ENCODE data around the gene ASB13. TPM values are rescaled to one million over a fixed set of nuclear protein-coding genes. Genes with fewer than 3 reads are reported as not detected.

The ASB13 gene
- total and polyA plus RNA-seq, 8 donors, result 0.89 to 27.5 (median 15.1) TPM

DNA sequence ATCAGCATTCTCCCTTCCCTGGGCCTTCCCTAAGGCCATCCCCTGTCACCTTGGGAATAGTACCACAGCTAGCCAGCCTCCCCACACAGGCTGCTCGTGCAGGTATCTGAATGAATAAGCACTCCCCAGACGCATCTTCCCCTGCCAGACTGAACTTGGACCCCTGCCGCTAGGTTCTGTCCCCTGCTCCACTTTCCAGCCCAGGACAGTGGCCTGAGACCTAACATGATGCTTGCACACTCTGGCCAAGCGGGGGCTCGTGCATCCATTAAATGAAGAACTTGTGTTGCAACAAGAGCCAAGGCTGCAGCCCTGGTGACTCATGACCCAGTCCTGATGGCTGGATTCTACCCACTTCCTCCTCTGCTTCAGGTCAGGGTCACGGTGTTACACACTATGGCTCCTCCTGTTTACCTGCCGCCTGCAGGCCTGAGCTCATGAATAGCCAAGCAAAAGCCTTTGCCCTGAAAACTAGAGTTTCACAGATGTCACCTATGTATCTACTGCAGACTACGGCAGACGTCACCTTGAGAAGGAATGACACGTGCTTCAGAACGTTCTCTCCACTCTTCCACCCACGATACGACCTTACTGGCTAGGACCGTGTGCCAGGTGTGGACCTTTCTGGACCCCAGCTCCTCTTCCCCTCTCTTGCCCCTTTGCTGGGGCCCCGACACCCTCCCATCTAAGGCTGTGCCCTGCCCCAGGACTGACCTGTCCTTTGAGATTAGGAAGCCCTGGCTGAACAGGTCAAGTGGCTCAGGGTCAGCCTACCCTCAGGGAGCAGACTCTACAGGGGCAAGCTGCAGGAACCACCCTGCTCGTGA is 6.5 kb downstream of the ASB13 start:
- H3K4me1 ChIP-seq, result peaks cover 20 to 43% (median 35%) of the 10 kb centered on the region in 4 donors
- H3K27ac ChIP-seq, result peak overlapping the region in 3 of 5 donors; percentile 21 to 68 (median 53)
- peak in 1 of 3 donors; percentile 77 for TF ChIP-seq POLR2AphosphoS5 (IDR thresholded peaks at IDR 0.05)
- TF ChIP-seq, protein P1, sequence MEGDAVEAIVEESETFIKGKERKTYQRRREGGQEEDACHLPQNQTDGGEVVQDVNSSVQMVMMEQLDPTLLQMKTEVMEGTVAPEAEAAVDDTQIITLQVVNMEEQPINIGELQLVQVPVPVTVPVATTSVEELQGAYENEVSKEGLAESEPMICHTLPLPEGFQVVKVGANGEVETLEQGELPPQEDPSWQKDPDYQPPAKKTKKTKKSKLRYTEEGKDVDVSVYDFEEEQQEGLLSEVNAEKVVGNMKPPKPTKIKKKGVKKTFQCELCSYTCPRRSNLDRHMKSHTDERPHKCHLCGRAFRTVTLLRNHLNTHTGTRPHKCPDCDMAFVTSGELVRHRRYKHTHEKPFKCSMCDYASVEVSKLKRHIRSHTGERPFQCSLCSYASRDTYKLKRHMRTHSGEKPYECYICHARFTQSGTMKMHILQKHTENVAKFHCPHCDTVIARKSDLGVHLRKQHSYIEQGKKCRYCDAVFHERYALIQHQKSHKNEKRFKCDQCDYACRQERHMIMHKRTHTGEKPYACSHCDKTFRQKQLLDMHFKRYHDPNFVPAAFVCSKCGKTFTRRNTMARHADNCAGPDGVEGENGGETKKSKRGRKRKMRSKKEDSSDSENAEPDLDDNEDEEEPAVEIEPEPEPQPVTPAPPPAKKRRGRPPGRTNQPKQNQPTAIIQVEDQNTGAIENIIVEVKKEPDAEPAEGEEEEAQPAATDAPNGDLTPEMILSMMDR (IDR thresholded peaks at IDR 0.05), result no peak
- H3K36me3 ChIP-seq, result no peaks in the 10 kb centered on the region
- H3K4me3 ChIP-seq, result no peak overlapping the region
- intact Hi-C loops (cut with DNase I; ENCODE audit: low total_unique reads), result no loop called here
- DNase-seq, result peak; percentile 59 to 86
- H3K27me3 ChIP-seq, result no peaks in the 10 kb centered on the region
- WGBS, 5 donors, result 47 to 60% (median 51%) methylated on average over 15 to 16 of the region's 16 CpGs
- no peaks in the 10 kb centered on the region for H3K9me3 ChIP-seq

DNA sequence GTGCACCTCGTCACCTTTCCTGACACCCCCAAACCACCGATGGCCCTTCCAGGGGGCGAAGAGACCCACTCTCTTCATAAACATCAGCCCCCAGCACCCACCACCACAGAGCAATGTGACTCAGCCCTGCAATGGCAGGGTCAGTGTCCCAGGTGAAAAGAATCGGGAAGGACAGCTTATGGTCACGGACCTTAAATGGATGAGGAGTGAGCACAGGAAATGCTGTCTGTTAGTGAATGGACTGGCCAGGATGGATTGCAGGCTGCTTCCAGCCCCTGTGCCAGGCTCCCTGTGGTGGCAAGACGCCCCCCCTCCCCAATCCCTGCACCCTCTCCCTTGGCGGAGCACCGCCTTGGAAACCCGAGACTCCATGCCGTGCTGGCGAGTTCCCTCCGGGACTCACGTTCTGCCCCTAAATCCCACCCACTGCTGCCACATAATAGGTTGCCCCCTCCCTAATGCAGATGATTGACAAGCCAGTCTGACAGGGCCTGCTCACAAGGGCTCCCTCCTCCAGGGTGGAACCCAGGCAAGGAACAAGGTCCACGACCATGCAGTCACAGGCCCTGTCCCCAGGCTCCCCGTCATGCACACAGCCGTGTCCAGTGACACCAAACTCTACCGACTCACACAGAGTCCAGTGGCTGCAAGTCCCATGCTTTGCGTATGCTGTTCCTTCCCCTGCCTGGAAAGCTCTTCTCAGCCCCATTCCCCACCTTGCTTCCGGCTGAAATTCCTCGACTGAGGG is 7.3 kb downstream of the ASB13 start:
- Histone ChIP-seq H3K4me3 (no peak overlapping the region), H3K9me3 (no peaks in the 10 kb centered on the region), H3K4me1 (peaks cover 22 to 40% (median 33%) of the 10 kb centered on the region in 4 donors), H3K27ac (peak overlapping the region in 2 of 5 donors; percentile 26 to 68), H3K36me3 (no peaks in the 10 kb centered on the region), H3K27me3 (no peaks in the 10 kb centered on the region)
- WGBS, 5 donors, result 78 to 86% (median 85%) methylated on average over 17 to 20 of the region's 20 CpGs
- TF ChIP-seq POLR2AphosphoS5 (IDR thresholded peaks at IDR 0.05) (no peak), EP300 (IDR thresholded peaks at IDR 0.05) (no peak), POLR2A (IDR thresholded peaks at IDR 0.05) (no peak)
- TF ChIP-seq, protein P1 (IDR thresholded peaks at IDR 0.05), result no peak
- intact Hi-C loops (cut with DNase I; ENCODE audit: low total_unique reads), result no loop called here
- DNase-seq, result peak in 1 of 2 donors; percentile 71

DNA sequence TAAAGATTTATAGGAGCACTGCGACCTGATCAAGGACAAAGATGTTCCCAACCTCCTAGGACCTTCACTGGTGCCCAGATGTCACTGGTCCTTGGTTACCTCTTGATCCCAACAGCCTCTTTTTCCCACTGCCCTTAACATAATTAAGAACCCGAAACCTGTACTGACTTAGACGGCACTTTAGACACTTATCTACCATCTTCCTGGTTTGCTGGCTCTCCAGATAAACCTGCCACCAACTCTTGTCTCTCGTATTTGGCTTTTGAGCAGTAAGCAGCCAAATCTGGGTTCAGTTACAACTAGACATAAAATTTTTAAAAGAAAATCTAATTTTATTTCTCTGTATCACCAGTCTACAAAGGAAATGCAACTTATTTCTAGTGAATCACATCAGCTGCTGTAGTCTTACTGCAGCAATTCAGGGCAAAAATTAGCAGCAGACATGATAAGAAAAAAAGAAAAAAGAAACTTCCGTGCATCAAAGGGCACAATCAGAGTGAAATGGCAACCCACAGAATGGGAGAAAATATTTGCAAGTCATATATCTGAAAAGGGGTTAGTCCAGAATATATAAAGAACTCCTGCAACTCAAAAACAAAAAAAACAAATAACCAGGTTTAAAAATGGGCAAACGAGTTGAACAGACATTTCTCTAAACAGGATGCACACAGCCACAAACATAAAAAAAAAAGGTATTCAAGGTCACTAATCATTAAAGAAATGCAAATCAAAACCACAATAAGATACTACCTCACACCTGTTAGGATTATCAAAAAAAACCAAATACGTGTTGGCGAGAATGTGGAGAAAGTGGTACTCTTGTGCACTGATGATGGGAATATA is 9.4 kb downstream of the ASB13 start:
- no peak for DNase-seq
- TF ChIP-seq, protein P1 (IDR thresholded peaks at IDR 0.05), result no peak
- TF ChIP-seq POLR2A (IDR thresholded peaks at IDR 0.05), result no peak
- TF ChIP-seq EP300 (IDR thresholded peaks at IDR 0.05), result no peak
- TF ChIP-seq POLR2AphosphoS5 (IDR thresholded peaks at IDR 0.05), result no peak
- H3K4me3 ChIP-seq, result no peak overlapping the region
- peaks cover 0 to 7% (median 3%) of the 10 kb centered on the region in 4 donors for H3K36me3 ChIP-seq
- H3K4me1 ChIP-seq, result peaks cover 20 to 49% (median 32%) of the 10 kb centered on the region in 4 donors
- WGBS, 5 donors, result 73 to 82% (median 81%) methylated on average over 8 of the region's 8 CpGs
- H3K27ac ChIP-seq, result no peak overlapping the region
- H3K9me3 ChIP-seq, result no peaks in the 10 kb centered on the region
- intact Hi-C loops (cut with DNase I; ENCODE audit: low total_unique reads), result no loop called here
- no peaks in the 10 kb centered on the region for H3K27me3 ChIP-seq

DNA sequence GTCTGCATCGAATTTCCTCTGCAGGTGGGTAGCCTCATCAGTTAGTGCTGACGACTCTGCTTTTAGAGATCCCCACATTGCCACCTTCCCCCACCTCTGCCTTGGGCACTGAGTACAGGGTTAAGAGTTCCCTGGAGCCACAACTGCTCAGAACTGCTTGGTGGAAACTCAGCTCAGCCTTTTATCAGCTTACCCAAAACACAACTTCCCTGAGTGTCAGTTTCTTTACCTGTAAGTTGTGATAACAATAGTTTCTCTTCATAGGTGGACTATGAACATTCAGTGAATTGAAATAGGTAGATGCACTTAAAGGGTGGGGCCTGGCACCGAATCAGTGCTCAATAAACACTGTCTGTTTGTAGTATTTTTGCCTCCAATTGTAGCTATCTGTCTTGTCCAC is 11.3 kb downstream of the ASB13 start:
- Histone ChIP-seq H3K27ac (no peak overlapping the region), H3K9me3 (no peaks in the 10 kb centered on the region), H3K36me3 (peaks cover 9 to 21% (median 14%) of the 10 kb centered on the region in 4 donors), H3K27me3 (no peaks in the 10 kb centered on the region), H3K4me1 (peaks cover 18 to 56% (median 32%) of the 10 kb centered on the region in 4 donors), H3K4me3 (no peak overlapping the region)
- intact Hi-C loops (cut with DNase I; ENCODE audit: low total_unique reads), result no loop called here
- no peak for TF ChIP-seq POLR2A (IDR thresholded peaks at IDR 0.05)
- TF ChIP-seq, protein P1 (IDR thresholded peaks at IDR 0.05), result no peak
- no peak for TF ChIP-seq EP300 (IDR thresholded peaks at IDR 0.05)
- no peak for TF ChIP-seq POLR2AphosphoS5 (IDR thresholded peaks at IDR 0.05)
- 29 to 63% (median 41%) methylated on average over 3 of the region's 3 CpGs for WGBS, 5 donors
- DNase-seq, result peak in 1 of 2 donors; percentile 30

Data from stomach (tissue), 9 donors.